Stimulated activated CD4-positive, alpha-beta T cell treated with anti-CD3 and anti-CD28 coated beads, TNF-alpha, amount 100 ng/mL, for 24 hours (primary cell): ENCODE data around the gene POLD1.
"Not testable (repeated sequence)": the region's sequence is repeated elsewhere in the genome, so short reads cannot be mapped to it uniquely, and the experiment has no call there.

Experiments
- DNase-seq, 3 experiments: peaks; one replicate each; pipeline ENCODE4 v3.0.0-alpha.2; 2020; ENCODE audit warnings: low read depth in 3 of 3

The POLD1 gene

DNA sequence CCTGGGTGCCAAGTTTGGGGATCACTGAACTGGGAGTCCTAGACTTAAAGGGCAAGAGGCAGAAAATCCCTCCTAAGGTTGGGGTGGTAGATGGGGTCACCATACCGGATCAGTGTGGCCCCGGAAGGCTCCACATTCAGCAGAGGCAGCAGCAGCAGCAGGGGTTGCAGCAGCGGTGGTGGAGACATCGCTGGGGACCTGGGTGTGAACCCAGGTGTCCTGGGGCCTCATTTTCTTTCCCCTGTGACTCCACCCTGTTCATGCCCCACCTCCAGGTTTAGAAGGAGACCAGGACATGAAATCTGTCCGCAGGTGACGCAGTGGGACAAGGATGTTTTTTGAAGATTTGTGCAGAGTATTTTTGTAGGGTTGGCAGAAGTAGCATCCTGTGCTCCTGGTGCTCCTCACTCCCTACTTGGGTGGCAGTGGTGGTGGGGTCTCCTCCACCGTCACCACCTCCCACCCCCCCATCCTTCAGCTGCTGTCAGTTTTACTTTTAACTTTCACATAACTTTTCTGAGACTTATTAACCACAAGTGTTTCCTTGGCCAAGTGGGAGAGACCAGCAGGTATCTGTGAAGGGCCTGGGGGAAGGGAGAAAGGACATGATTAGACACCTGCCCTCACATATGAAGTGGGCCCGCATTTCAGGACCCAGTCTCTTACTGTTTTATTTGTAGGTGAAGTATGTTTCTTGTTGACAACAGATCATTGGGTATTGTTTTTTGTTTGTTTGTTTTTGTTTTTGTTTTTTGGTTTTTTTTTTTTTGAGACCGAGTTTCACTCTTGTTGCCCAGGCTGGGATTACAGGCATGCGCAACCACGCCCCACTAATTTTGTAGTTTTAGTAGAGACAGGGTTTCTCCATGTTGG is 18.5 kb upstream of the POLD1 start, which contains the start of gene NAPSA:
Gene NAPSA (minus strand): TSS at position 206 of the 873 bp plus-strand sequence. CDS start 18 bp downstream, at position 188.
- no peak for DNase-seq

DNA sequence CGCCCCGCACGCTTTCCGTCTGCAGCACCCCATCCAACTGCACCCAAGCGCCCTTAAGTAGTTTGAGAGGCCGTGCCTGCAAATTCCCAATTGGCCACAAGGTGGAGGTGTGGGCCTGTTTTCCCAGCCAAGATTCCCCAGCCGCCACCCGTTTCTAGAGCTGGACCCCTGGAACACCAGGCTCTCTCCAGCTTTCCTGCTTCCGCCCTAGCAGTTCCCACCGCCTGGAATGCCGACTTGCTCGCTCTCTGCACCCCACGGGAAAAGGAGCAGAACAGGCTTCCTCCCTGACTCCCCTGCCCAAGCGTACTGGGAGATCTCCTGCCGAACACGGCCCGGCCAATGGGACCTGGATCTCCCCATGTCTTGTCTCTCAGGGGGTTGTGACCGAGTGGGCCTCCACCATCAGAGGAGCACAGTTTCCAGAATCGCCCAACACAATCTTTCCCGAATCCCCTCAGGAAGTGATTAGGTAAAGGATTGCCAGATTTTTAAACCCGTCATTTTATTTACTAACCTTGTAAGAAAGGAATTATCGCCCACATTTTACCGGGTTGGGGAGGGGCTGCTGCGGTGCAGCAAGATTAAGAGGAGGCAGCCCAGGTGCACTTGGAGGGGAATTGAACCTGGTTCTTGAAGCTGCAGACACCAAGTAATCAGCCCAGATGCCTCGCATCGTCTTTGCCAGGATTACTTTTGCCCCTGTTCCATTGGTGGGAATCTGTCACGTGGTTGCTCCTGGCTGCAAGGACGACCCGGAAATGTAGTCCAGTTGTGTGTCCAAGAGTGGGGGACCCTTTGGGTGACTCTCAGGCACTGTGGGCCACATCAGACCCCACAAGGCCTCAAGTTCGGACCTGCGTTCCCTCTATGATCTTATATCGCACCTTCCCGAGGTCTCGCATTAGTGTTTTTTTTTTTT is 15.2 kb upstream of the POLD1 start:
- DNase-seq, result peak; percentile 59 to 81 (median 61)

DNA sequence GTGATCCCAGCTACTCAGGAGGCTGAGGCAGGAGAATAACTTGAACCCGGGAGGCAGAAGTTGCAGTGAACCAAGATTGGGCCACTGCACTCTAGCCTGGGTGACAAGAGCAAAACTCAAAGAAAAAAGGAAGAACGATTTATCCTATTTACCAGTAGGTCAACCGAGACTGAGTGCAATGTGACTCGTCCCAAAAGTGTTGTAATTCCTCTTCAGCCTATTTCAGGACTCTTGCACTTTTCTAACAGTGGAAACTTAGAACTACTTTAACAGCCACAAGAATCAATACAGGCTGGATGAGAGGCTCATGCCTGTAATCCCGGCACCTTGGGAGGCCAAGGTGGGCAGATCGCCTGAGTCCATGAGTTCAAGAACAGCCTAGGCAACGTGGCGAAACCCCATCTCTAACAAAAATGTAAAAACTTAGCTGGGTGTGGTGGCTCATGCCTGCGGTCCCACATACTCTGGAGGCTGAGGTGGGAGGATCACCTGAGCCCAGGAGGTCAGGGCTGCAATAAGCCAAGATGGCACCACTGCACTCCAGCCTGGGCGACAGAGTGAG is 12.2 kb upstream of the POLD1 start:
- DNase-seq, result no peak

DNA sequence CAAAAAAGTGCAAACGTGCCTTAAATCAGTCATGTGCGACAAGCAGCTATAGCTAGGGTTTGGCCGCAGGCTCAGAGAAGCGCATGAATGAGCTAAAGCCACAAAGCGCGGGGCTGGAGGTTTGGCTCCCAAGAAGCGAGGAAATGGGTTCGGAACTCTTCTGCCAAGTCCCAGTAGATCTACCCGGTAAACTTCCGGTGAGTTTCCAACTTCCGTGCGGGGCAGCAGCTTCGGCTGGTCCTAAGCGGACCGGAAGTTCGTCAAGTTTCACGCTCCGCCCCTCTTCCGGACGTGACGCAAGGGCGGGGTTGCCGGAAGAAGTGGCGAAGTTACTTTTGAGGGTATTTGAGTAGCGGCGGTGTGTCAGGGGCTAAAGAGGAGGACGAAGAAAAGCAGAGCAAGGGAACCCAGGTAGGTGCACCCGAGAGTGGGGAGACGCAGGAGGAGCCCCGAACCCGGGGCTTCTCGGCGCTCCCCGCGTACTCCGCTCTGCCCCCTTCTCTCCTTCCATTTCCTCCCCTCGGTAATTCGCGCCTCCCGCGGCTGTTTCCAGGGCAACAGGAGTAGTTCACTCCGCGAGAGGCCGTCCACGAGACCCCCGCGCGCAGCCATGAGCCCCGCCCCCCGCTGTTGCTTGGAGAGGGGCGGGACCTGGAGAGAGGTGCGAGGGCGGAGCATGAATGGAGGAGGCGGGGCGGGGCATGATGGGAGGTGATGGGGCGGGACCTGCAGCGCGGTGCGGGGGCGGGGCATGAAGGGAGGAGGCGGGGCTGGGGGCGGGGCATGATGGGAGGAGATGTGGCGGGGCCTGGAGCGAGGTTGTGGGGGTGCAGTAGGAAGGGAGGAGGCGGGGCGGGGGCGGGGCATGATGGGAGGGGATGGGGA is 7.7 kb upstream of the POLD1 start, which contains the start of gene NR1H2:
Gene NR1H2 (plus strand): TSS at position 292 of the 885 bp plus-strand sequence. CDS start 1,149 bp downstream, outside the sequence.
- DNase-seq, result peak; percentile 86 to 92 (median 91)

DNA sequence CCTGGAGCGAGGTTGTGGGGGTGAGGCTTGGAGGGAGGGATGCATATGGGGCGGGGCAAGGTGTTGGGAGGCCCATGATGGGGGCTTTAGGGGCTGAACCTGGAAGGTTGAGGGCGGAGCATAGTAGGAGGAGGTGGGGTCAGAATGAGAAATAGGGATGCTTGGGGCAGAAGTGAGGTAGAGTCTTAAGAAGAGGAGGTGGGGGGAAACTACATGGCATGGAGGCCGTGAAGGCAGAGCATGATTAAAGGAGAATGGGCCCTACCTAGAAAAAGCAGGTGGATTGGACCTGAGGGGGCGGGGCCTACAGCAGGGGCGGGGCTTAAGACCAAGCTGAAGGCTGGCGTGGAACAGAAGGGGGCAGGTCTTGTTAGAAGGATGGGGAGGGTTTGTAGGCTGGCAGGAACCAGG is 7.1 kb upstream of the POLD1 start:
- peak in 1 of 3 experiments; percentile 58 for DNase-seq

DNA sequence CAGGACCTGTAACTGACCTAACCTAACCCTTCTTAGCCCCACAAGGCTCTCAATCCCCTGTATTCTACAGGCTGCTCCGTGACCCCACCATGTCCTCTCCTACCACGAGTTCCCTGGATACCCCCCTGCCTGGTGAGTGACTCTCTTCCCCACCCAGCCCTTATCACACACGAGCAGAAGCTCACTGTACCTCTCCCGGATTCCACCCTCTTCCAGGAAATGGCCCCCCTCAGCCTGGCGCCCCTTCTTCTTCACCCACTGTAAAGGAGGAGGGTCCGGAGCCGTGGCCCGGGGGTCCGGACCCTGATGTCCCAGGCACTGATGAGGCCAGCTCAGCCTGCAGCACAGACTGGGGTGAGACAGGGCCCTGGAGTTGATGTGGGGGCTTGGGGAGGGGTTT is 6.6 kb upstream of the POLD1 start:
- DNase-seq, result no peak

DNA sequence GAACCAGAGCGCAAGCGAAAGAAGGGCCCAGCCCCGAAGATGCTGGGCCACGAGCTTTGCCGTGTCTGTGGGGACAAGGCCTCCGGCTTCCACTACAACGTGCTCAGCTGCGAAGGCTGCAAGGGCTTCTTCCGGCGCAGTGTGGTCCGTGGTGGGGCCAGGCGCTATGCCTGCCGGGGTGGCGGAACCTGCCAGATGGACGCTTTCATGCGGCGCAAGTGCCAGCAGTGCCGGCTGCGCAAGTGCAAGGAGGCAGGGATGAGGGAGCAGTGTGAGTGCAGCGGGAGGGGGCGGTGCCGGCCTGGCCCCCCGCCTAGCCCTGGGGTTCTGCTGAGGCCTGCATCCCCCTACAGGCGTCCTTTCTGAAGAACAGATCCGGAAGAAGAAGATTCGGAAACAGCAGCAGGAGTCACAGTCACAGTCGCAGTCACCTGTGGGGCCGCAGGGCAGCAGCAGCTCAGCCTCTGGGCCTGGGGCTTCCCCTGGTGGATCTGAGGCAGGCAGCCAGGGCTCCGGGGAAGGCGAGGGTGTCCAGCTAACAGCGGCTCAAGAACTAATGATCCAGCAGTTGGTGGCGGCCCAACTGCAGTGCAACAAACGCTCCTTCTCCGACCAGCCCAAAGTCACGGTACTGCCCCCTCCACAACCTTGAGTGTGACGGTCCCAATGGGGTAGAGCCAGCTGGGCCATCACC is 5.8 kb upstream of the POLD1 start:
- DNase-seq, result no peak

DNA sequence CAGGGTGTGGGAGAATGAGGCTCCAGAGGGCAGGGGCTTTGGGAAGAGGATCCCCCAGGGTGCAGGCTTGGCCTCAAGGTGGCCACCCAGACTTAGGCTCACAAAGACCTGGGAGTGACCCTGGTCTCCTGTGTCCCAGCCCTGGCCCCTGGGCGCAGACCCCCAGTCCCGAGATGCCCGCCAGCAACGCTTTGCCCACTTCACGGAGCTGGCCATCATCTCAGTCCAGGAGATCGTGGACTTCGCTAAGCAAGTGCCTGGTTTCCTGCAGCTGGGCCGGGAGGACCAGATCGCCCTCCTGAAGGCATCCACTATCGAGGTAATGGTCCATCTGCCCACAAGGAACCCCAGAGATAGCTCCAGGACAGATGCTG is 5.3 kb upstream of the POLD1 start:
- DNase-seq, result no peak

DNA sequence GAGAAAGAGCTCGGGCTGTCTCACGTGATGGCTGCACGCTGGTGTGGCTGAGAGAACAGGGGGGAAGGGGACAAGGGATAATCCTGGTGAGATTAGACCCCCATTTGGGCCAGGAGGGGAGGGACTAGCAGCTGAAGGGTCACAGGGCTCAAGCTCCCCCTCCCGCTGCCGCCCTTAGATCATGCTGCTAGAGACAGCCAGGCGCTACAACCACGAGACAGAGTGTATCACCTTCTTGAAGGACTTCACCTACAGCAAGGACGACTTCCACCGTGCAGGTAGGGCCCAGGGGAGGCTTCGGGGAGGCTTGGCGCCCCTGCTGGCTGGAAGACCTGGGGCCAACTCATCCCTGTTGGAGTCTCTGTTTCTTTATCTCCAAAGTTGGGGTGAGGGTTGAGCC is 4.5 kb upstream of the POLD1 start:
- DNase-seq, result no peak

DNA sequence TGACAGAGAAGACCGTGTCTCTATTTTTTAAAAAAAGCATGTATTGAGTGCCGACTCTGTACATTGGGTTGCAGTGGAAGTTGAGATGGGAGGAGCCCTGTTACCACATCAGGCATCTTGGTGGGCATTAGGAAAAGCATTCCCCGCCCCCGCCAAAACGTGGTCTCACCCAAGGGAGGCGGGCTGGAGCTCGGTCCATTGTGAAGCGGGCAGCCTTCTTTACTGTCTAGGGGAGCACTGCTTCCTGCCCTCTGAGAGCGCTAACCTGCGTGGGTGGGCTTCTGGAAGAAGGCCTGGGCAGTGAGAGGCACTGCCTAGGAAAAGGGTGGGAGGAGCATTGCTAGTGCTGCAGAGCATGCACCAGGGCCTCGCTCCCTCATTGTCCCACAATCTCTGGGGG is 4.0 kb upstream of the POLD1 start:
- no peak for DNase-seq

DNA sequence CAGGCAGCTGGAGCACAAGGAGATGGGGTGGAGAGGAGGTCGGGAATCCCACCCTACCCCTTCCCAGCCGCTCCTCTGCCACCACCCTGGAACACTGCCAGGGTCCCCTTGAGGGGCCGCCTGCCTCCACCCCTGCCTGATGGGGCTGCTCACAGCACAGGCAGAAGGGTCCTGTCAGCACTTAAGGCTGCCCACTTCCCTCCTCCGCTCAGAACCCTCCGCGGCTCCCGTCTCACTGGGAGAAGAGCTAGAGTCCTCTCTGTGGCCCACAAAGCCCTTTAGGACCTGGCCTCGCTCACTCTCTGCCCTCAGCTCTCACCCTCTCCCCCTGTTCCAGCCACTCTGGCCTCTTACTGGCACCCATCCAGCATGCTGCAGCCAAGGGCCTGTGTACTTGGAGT is 3.4 kb upstream of the POLD1 start:
- DNase-seq, result no peak

DNA sequence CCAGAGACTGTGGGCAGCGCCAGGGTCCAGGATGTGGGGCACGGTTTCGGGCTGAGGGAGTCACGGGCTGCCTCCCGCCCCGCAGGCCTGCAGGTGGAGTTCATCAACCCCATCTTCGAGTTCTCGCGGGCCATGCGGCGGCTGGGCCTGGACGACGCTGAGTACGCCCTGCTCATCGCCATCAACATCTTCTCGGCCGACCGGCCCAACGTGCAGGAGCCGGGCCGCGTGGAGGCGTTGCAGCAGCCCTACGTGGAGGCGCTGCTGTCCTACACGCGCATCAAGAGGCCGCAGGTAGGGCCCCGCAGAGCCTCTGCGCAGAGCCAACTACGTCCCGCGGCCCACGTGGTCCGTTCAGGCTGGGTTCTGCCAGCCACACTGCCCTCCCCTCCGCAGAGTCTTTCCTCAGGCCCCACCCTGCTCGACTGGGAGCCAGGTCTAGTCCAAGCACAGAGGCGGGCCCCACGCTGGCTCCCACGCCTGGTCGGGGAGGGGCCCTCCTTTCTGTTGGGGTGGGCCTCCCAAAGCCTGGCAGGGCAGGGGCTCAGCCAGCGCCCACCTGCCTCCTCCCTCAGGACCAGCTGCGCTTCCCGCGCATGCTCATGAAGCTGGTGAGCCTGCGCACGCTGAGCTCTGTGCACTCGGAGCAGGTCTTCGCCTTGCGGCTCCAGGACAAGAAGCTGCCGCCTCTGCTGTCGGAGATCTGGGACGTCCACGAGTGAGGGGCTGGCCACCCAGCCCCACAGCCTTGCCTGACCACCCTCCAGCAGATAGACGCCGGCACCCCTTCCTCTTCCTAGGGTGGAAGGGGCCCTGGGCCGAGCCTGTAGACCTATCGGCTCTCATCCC is 2.0 kb upstream of the POLD1 start:
- DNase-seq, result no peak

DNA sequence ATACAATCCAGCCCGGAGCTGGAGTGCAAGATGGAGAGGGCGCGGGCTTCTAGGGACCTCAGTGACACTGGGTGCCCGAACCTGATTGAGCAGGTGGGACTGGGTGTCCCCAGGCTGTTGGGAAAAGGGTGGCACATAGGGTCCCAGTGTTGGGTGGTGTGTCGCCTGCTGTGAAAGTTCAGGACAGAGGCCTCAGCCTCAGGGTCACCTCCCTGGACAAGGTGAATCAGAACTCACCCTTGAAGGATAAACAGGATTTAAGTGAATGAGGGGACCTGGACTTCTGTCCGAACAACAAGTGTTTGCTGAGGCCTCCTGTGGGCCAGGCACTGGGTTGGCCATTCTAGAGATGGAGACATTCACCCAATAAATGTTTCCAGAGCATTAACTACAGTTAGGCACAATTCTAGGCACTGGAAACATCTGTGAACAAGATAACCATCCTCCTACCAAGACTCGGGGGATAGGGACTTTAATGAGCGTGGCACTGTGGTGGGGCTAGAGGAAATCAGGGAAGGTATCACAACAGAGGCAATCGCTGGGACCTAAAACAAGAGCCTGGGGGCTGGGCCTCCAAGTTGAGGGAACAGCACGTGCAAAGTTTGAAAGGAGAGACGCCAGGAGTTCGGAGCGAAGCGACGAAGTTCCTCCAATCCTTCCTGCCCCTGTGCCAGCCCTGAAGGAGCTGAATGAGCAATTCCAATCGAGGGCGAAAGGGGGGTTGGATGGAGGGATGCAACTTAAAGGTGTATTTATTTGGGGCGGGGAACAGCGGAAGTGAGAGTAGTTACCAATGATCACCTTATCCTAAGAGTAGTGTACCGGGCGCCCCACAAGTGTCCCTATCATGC is 921 bp upstream of the POLD1 start:
- no peak for DNase-seq

DNA sequence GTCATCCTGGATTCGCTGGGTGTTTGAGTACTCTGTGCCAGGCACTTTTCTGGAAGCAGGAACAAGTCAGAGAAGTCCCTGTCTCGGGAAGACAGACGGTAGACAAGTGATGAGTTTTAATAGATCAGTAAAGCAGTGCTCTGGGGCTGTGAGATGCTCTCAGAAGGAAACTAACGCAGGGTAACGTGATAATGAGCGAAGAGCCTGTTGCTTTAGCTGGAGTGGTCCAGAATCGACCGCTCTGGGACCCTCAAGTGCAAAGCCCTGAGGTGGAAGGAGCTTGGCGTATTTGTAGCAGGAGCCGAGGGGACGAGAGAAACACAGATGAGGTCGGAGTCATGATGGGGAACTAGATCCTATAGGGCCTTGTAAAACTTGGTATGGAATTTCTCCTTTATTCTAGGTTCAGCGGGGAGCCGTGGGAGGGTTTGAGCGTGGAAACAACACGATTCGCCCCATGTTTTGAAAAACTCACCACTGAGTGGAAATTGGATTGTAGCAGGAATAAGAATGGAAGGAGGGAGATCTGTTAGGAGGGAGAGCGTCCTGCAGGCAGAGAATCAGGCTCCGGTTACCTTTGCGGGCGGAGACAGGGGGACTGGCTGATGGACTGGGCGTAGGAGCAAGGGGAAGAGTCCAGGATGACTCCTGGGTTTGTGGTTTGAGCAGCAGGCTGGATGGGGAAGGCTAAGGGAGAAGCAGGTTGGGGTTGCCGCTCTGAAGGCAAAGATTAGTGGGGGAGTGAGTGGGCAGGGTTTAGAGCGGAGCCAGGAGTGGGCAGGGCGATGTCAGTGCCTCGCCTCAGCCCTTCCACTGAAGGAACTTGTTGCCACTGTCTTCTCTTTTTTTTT is 763 bp downstream of the POLD1 start:
- DNase-seq, result no peak

DNA sequence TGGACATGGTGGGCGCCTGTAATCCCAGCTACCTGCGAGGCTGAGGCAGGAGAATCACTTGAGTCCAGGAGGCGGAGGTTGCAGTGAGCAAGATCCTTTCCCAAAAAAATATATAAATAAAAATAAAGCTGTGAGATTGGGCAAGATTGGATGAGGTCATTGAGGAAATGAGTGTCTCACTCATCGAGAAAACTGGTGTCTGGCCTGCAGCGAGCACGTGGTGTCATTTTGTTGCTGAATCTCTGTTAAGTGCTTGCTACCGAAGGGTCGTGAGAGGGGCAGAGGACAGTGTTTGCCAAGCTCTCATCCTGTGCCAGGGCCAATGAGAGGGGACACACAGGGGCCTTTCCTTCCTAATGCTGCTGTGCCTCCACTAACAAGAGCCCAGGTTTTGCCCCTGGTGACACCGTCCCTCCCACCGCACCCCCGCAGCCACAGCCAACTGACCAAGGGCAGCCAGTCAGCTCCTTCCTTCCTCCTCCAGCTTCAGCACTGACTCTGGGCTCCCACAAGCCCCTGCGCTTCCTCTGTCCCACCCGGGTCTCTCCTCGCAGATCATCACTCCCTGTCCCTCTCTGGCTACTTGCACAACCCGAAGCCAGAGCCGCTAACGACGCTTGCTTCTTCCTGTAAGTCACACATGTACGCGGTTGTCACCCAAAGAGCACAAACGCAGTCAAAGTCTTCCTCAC is 3.2 kb downstream of the POLD1 start:
- DNase-seq, result no peak

DNA sequence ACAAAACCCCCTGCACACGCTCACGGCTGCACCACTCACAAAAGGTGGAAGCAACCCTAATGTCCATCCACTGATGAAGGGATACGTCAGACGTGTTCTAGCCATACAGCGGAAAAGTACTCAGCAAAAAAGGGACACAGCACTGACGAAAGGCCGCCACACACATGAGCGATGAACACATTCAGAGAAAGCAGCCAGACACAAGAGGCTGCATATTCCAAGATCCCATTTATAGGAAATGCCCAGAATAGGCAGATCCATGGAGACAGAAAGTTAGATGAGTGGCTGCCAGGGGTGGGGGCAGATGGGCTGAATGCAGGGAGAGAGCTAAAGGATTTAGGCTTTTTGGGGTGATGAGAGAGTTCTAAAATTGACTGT is 3.7 kb downstream of the POLD1 start:
- DNase-seq, result no peak

DNA sequence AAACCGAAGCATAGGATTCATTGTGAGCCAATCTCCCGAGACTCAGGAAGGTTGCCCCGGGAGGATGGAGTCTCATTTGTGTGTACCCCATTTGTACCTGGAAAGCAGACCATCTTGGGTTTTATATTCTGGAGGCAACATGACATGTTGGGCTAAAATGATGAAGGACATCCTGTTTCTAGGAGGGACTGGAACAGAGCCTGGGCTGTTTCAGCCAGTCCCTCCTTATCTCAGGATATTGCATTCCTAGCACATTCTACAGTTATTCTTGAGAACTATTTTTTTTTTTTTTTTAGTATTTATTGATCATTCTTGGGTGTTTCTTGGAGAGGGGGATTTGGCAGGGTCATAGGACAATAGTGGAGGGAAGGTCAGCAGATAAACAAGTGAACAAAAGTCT is 6.1 kb downstream of the POLD1 start:
- DNase-seq, result not testable (repeated sequence)
